Measurements from ENCODE around the gene DDR1.

The DDR1 gene

DNA sequence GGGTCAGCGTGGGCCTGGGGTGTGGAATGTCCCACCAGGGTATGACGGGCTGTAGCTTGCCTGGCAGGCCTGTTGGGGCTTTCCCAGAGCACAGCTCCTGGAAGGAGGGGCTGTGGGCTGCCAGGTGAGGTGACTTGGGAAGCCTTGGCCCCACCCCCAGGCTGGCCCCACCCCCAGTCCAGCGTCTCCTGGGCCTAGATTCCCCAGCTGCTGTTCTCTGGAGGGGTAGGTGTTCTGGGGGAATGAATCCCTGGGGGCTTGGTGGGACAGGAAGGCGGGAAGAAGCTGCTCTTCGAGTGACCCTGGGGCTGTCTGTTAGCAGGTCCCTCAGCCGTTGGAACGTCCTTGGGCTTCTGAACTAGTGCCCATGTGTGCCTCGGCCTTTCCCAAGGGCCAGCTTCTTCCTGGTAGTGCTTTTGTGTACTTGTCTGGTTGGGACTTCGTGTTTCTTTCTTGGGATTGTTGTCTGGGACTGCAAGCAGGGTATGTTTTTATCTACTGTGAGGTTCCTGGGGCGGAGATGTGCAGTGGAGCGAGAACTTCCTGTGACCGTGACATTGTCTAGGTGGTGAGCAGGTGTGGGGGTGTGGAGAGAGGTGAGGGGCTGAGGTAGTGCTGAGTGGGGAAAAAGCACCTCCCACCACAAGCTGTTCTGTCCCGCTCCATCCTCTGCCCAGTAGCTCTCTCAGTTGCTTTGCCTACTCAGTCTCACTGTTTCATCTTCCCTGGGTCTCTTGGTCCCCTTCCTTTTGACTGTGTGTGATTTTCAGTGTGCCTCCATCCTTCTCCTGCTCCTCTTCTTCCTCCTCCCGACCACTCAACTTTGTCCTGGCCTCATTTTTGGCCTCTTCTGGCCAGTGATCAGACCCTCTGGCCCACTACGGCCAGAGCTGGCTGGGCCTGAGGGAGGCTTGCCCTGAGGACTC lies 1.3 kb upstream of the DDR1 start:
- H3K4me3 ChIP-seq (ENCODE audit: low read depth, low read length) = no peak overlapping the region
- no peak for DNase-seq (ENCODE audit: low read depth)
- TF ChIP-seq MYC (IDR thresholded peaks at IDR 0.05; ENCODE audit: low read depth, low read length) = no peak
- TF ChIP-seq, protein P1, sequence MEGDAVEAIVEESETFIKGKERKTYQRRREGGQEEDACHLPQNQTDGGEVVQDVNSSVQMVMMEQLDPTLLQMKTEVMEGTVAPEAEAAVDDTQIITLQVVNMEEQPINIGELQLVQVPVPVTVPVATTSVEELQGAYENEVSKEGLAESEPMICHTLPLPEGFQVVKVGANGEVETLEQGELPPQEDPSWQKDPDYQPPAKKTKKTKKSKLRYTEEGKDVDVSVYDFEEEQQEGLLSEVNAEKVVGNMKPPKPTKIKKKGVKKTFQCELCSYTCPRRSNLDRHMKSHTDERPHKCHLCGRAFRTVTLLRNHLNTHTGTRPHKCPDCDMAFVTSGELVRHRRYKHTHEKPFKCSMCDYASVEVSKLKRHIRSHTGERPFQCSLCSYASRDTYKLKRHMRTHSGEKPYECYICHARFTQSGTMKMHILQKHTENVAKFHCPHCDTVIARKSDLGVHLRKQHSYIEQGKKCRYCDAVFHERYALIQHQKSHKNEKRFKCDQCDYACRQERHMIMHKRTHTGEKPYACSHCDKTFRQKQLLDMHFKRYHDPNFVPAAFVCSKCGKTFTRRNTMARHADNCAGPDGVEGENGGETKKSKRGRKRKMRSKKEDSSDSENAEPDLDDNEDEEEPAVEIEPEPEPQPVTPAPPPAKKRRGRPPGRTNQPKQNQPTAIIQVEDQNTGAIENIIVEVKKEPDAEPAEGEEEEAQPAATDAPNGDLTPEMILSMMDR (IDR thresholded peaks at IDR 0.05; ENCODE audit: low read depth, low read length) = no peak
- TF ChIP-seq, protein P2, sequence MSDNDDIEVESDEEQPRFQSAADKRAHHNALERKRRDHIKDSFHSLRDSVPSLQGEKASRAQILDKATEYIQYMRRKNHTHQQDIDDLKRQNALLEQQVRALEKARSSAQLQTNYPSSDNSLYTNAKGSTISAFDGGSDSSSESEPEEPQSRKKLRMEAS (IDR thresholded peaks at IDR 0.05; ENCODE audit: low read depth, low read length) = no peak
- no peak for TF ChIP-seq POLR2A (IDR thresholded peaks at IDR 0.05; ENCODE audit: extremely low read depth, insufficient read length)

DNA sequence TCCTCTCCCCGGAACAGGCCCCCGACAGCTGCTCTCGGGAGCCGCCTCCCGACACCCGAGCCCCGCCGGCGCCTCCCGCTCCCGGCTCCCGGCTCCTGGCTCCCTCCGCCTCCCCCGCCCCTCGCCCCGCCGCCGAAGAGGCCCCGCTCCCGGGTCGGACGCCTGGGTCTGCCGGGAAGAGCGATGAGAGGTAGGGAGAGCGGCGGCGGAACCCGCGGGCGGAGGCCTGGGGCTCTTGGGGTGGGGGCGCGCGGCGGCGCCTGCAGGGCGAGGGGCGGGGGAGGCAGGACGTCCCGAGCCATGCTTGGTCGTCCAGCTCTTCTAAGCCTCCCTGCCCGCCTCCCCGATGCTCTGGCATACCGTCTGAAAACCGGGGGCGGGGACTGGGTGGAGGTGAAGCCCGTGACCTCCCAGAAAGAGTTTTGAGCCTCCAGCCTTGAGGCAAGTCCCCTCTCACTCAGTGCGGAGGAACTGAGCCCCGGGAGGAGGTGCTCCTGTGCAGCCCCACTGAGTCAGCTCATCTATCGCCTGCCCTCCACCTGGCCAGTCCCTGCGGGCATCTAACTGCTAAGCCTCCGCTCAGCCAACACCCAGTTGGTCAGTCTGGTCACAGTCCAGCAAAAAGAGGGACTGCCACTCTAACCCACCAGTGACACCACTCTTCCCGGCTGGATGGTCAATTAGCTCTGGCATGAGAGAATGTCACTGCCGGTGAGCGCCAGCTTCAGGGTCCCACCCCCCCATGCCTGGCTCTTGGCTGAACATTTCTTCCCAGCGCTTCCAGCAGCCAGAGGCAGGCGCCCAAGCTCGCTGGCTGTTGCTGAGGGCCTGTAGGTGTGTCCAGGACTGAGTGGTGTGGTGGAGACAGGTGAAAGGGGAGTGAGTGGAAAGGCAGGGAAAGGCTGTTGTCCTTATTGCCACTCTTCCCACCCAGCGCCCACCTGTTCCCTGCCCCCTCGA lies 482 bp downstream of the DDR1 start:
- peak; percentile 28 for DNase-seq (ENCODE audit: low read depth)
- TF ChIP-seq, protein P1 (IDR thresholded peaks at IDR 0.05; ENCODE audit: low read depth, low read length) = no peak
- TF ChIP-seq MYC (IDR thresholded peaks at IDR 0.05; ENCODE audit: low read depth, low read length) (no peak), POLR2A (IDR thresholded peaks at IDR 0.05; ENCODE audit: extremely low read depth, insufficient read length) (no peak)
- TF ChIP-seq, protein P2 (IDR thresholded peaks at IDR 0.05; ENCODE audit: low read depth, low read length) = no peak

DNA sequence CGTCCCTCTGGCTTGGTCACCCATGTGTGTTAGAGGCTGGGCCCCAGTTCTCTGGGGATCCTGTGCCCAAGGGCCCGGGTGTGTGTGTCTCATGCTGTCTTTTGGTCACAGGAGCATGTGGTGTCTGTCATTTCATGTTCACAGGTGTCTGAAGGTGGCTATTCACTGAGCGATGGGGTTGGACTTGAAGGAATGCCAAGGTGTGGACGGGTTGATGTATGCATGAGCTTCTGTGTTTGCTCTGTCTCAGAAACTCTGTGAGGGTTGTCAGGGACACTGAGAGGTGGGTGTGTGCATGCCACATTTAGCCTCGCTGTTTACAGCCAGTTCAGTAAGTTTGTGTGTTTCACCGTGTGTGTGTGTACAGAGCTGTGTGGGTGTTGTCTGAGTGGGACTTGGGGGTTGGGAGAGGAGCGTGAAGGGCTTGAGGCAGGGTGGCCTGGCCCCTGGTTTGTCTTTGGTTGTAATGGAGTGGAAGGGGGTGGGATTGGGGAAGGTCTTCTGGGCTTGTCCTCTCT lies 1.2 kb downstream of the DDR1 start:
- no peak overlapping the region for H3K4me3 ChIP-seq (ENCODE audit: low read depth, low read length)
- DNase-seq (ENCODE audit: low read depth) = no peak
- no peak for TF ChIP-seq MYC (IDR thresholded peaks at IDR 0.05; ENCODE audit: low read depth, low read length)
- TF ChIP-seq POLR2A (IDR thresholded peaks at IDR 0.05; ENCODE audit: extremely low read depth, insufficient read length) = no peak
- TF ChIP-seq, protein P1 (IDR thresholded peaks at IDR 0.05; ENCODE audit: low read depth, low read length) = no peak
- TF ChIP-seq, protein P2 (IDR thresholded peaks at IDR 0.05; ENCODE audit: low read depth, low read length) = no peak

More for the DNA sequence above, 482 bp downstream of the DDR1 start:
- H3K4me3 ChIP-seq (ENCODE audit: low read depth, low read length) = no peak overlapping the region

DNA sequence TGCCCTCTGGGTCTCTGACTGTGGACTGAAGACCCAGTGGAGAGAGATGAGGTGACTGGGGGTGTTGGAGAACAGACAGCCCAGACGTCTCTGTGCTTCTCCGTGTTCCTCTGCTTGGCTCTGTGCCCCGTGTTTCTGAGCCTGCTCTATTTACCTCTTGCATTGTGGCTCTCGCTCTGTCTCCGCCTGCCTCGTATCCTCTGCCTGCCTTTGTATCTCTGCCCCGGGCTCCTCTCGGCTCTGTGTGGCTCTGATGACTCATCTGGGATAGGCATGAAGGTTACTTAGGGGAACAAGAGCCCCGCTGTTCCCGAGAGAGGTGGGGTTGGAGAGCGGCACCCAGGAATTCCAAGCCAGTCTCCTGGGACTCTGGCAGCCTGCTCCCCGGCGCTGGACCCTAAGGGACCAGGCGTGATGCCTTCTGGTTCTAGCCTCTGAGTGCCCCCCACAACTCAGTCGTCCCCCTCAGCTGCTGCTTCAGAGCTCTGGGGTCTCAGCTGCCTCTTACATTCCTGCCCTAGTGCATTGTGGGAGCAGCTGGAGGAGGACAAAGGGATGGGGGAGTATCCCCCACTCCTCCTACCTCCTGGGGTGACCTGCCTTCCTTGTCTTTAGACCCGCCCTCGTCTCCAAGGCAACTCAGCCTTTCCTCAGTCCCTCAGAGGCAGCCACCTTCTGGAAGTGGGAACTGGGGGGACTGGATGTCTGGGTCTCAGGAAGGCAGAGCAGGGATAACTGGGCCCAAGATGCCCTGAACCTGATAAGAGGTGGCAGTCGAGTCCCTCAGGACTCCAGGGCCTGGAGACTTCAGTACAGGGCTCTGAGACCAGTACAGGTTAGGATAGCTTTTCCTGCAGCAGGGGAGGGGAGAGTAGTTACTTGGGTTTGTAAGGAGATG lies 1.9 kb downstream of the DDR1 start:
- peak; percentile 49 for DNase-seq (ENCODE audit: low read depth)
- H3K4me3 ChIP-seq (ENCODE audit: low read depth, low read length) = no peak overlapping the region
- TF ChIP-seq, protein P2 (IDR thresholded peaks at IDR 0.05; ENCODE audit: low read depth, low read length) = no peak
- TF ChIP-seq, protein P1 (IDR thresholded peaks at IDR 0.05; ENCODE audit: low read depth, low read length) = no peak
- no peak for TF ChIP-seq MYC (IDR thresholded peaks at IDR 0.05; ENCODE audit: low read depth, low read length)

DNA sequence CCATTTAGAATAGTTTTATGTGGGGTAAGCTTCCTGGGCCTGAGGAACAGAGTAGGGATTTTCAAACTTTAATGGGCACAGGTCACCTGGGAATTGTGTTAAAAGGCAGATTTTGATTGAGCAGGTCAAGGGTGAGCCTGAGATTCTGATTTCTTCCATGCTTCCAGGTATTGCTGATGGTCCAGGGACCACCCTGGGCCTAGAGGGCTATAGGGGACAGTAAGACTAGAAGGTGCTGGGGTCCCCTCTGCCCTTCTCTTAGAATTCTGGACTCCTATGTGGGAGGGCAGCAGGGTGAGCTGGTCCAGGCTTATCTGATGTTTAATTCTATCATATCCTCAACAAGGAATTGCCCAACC lies 2.6 kb downstream of the DDR1 start:
- H3K4me3 ChIP-seq (ENCODE audit: low read depth, low read length) = no peak overlapping the region
- no peak for DNase-seq (ENCODE audit: low read depth)
- TF ChIP-seq MYC (IDR thresholded peaks at IDR 0.05; ENCODE audit: low read depth, low read length) (no peak), POLR2A (IDR thresholded peaks at IDR 0.05; ENCODE audit: extremely low read depth, insufficient read length) (no peak)
- TF ChIP-seq, protein P1 (IDR thresholded peaks at IDR 0.05; ENCODE audit: low read depth, low read length) = no peak
- TF ChIP-seq, protein P2 (IDR thresholded peaks at IDR 0.05; ENCODE audit: low read depth, low read length) = no peak

Data from NB4 (cell line).